GM10847 (cell line): ENCODE measurements around the gene ZNF76.
A peak's percentile ranks its signal among the peaks of the same experiment; 100 is the strongest.

ENCODE experiments used
- POLR2A ChIP-seq: IDR thresholded peaks from 2 replicates; pipeline ENCODE4 v1.6.1; 2011; ENCODE audit not compliant: insufficient read length; ENCODE audit errors: extremely low read depth

The ZNF76 gene

DNA sequence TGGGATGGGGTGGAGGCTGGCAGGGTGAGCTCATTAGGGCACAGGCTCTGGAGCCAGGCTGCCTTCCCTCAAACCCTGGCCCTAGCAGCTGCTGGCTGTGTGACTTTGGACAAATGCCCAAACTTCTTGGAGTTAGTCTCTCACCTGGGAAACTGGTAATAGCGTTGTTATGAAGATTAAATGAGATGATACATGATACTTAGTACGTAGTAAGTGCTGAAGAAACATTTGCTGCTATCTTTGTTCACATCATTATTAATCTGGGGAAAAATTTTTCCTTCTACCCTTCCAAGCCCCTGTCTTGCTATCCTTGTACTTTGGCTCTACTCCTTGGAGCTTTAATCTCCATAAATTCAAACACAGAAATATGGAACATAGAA, 60.5 kb downstream of the ZNF76 start:
- no peak for TF ChIP-seq POLR2A

DNA sequence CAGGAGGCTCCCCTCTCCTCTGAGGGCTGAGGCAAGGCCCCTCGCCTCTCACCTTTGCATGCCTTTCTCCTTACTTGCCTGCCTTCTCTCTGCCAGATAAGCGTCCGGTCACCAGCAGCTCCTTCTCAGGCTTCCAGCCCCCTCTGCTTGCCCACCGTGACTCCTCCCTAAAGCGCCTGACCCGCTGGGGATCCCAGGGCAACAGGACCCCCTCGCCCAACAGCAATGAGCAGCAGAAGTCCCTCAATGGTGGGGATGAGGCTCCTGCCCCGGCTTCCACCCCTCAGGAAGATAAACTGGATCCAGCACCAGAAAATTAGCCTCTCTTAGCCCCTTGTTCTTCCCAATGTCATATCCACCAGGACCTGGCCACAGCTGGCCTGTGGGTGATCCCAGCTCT, 61.6 kb downstream of the ZNF76 start:
- no peak for TF ChIP-seq POLR2A

DNA sequence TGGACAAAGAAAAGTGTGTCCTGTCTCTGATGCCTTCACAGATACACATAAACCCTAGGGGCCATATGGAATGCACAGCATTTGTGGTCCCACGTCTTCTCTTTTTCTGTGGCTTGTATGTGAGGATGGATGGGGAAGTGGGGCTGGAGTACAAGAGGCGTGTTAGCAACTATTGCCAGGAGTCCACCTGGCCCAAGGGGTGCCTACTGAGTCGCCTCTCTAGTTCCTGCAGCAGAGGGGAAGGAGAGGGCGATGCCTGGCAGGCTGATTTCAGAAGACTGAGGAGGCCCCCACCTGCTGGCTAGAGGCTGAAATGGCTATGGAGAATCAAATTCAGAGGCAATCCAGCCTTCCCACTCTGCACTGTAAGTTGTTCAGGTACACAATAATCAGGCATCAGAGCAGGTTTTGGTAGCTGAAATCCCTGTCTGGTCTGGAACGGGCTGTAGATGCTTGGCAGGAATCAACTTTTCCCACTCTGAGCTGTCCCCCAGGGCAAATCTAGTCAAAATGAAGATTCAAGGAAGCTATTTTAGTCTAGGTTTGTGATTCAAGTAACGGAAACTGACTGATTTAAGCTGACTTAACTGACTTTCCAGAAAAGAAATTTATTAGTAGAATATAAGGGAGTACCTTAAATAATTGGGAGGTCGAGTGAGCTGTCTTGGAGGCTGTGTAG, 68.0 kb downstream of the ZNF76 start:
- TF ChIP-seq POLR2A = no peak

DNA sequence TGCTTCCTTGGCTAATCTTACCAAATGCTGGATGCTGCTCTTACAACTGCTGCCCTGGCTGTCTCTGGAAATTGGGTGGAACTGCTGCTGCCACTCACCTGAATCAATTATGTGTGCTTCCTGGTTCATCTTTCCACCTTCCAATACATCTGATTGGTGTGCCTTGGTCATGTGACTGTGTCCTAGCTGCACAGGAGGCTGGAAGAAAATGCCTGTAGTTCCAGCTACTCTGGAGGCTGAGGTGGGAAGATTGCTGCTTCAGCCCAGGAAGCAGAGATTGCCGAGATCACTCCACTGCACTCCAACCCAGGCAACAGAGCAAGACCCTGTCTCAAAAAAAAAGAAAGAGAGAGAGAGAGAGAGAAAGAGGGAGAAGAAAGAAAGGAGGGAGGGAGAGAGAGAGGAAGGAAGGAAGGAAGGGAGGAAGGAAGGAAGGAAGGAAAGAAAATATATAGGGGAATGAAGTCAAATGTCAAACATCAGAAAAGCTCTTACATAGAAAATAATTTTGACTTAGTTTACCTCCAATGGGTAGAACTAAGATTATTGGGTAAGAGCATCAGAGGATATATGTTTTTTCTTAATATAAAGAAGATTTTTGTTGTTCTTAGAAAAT, 68.7 kb downstream of the ZNF76 start:
- TF ChIP-seq POLR2A = no peak

DNA sequence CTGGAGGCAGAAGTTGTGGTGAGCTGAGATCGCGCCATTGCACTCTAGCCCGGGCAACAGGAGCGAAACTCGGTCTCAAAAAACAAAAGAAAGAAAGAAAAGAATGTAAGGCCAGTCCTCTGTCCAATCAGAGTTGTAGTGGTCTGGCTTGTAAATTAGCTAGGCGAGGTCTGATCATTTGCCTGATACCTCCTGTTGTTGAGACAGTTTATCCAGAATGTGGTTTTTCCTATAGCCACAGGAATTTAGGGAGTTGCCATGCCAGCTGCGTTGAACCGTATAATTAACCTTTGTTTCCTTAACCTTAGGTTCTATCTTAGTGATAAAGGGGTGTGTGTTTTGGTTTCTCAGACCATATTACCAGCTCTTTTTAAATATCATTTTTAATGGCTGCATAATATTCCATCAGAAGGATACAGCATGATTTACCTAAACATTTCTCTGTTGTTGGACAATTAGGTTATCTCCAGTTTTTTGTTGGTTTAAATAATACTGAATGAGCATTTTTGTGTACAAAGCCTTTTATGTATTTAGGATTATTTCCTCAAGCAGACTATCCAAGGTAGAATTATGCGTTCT, 71.1 kb downstream of the ZNF76 start:
- no peak for TF ChIP-seq POLR2A

DNA sequence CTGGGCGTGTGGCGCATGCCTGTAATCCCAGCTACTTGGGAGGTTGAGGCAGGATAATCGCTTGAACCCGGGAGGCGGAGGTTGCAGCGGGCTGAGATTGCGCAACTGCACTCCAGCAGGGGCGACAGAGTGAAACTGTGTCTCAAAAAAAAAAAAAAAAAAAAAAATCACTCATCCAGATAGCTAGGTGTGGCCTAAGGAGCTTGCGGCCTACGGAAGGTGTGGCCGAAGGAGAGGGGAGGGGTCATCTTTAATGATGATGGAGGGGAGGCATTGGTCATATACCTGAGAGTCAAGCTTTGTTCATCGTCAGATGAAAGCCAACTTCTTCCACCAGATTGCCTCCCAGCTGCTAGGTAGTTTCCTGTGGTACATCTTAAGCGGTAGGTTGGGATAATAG, 82.0 kb downstream of the ZNF76 start:
- TF ChIP-seq POLR2A = no peak

DNA sequence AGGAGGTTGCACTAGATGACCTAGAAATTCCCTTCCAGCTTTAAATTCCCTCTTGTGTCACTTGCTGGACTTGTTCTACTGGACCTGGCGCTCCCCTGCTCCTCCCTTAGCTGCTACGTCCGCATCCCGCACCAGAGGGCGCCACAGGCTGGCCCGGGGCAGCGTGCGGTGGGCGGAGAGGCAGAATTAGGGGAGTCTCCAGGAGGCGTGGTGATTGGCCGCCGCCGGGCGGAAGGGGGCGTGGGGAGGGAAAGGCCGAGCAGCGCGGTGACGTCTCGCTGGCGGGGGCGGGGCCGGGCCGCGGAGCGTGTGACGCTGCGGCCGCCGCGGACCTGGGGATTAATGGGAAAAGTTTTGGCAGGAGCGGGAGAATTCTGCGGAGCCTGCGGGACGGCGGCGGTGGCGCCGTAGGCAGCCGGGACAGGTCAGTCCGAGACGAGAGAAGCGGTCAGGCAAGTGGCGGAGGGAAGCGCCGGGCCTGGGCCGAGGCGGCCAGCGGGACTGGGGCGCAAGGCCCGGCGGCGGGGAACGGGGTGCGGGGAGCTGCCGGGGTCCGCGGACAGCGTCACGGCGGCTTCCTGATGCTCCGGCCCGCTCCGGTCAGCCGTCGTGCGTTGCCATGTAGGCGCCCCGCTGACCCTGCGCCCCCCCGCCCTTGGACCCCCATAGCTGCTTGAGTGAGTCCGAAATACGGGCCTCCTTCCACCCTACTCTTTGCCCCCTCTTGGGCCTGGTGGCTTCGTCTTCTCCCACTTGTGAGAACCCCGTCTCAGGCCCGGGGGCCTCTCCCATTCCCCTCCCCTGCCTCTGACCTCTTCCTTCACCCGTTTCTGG, 82.9 kb downstream of the ZNF76 start, which contains the start of gene PPARD:
TSS of gene PPARD (plus strand) at position 301 of the 834 bp plus-strand sequence. CDS start 68,530 bp downstream, outside the sequence.
- peak; percentile 19 for TF ChIP-seq POLR2A

DNA sequence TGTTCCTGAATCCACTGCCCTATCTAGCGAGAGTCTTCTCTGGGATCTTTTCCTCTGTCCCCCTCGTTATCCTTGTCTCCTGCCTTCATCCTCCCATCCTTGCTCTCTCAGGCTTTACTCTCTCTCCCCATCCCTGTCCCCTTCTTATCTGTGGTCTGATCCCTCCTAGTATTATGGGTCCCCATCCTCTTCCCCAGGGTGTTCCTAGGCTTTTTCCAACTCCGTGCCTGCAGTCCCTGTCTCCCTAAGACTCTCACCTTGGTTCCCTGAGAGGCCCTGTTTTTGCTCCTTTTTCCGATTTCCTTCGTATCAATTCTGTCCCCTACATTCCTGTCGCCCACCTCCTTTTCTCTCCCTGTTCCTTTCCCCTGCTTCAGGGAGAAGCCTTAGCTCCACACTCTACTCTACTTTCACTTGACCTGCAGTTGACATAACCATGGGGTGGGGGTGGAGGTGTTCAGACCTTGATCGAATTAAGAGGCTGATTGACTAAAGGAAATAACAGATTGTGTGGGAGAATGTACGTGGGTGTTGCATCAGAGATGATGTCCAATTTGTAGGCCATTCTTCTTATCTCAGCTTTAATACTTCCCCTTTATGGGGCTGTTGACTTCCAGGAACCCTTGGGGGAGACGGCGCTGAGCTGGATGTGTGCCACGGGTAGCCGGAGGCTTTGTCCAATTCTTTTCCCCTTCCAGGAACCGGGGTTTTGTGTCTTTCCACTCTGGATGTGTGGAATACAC, 83.7 kb downstream of the ZNF76 start:
- no peak for TF ChIP-seq POLR2A

DNA sequence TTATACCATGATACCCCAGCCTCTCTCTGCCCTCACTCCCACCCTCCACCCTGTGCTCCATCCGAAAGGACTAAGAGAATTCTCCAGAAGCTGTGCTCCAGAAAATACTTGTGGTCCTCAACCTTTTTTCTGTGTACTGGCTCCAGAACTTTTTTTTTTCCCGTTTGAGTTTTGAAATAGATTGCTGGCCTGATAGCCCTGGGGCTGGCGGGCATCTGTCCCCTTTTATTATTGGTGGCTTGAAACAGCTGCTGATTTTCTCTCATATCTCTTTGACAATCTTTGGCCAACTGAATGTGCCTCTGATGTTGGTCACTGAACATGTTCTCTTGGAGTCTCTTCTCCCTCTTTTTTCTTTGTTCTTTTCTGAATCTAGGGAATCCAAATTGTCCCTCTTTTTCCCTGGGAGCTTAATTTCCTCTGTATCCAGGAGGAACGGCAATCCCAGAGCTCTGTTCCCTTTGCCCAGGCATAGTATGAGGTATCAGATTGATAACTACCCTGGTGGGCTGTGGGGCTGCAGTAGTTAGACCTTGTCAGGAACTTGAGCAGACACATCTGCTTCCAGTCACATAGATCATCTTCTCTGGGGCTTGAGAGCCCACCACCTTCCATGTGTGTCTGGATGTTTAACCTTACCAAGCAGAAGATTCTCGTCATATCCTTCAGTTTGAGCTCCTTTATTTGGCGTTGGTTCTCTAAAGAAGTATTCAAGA, 84.5 kb downstream of the ZNF76 start:
- no peak for TF ChIP-seq POLR2A
